ENCODE measurements around the gene RANBP6. TPM values are rescaled to one million over a fixed set of nuclear protein-coding genes. Genes with fewer than 3 reads are reported as not detected.

The RANBP6 gene
- total RNA-seq, 1 donor = 37.7 TPM

DNA sequence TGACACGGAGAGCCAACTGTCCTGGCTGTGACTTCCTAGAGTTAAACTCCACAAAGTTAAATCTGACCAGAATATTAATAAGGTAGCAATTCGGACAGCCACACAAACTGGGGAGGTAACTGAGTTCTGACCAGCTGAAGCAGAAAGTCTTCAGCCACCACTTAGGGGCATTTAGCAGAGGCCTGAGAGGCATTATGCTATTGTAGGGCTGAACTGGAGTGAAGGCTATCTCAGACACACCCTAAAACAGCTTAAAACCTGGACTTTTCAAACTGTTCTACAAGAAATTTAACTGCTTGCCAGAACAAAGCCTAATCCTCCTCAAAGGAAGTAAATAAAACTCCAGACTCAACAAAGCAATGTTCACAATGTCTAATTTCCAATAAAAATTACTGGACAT, 32.4 kb downstream of the RANBP6 start:
- H3K4me3 ChIP-seq (ENCODE audit: low read depth, low read length) = no peak overlapping the region
- DNase-seq (ENCODE audit: low read depth) = no peak
- TF ChIP-seq, protein P1, sequence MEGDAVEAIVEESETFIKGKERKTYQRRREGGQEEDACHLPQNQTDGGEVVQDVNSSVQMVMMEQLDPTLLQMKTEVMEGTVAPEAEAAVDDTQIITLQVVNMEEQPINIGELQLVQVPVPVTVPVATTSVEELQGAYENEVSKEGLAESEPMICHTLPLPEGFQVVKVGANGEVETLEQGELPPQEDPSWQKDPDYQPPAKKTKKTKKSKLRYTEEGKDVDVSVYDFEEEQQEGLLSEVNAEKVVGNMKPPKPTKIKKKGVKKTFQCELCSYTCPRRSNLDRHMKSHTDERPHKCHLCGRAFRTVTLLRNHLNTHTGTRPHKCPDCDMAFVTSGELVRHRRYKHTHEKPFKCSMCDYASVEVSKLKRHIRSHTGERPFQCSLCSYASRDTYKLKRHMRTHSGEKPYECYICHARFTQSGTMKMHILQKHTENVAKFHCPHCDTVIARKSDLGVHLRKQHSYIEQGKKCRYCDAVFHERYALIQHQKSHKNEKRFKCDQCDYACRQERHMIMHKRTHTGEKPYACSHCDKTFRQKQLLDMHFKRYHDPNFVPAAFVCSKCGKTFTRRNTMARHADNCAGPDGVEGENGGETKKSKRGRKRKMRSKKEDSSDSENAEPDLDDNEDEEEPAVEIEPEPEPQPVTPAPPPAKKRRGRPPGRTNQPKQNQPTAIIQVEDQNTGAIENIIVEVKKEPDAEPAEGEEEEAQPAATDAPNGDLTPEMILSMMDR (IDR thresholded peaks at IDR 0.05; ENCODE audit: insufficient read depth, low read length) = no peak

DNA sequence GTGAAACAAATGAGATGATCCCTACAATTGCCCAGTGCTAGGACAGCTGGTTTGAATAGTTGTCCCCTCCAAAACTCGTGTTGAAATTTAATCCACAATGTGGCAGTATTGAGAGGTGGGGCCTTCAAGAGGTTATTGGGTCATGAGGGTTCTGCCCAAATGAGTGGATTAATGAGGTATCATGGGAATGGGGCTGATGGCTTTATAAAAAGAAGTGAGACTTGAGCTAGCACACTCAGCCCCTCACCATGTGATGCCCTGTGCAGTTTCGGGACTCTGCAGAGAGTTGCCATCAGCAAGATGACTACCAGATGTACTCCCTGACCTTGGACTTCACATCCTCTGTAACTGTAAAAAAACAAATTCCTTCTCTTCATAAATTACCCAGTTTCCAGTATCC, 33.1 kb downstream of the RANBP6 start:
- H3K4me3 ChIP-seq (ENCODE audit: low read depth, low read length) = no peak overlapping the region
- no peak for DNase-seq (ENCODE audit: low read depth)
- TF ChIP-seq, protein P1 (IDR thresholded peaks at IDR 0.05; ENCODE audit: insufficient read depth, low read length) = no peak

DNA sequence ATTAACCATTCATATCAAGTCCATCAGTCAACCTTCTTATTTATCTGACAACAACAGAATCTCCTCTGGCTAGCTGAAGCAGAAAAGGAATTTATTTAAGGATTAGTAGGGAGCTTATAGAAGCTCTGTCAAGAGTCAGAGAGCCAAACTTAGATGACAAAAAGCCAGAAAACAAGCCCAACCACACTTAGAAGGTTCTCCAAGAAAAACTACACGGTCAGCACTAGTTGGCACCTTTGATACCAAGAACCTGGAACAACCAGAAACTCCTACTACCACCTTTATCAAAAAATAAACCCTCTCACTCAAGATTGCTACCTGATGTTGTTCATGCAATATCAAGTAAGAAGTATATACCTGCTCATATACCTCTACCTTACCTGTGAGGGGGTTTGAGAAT, 36.9 kb downstream of the RANBP6 start:
- no peak for DNase-seq (ENCODE audit: low read depth)
- no peak overlapping the region for H3K4me3 ChIP-seq (ENCODE audit: low read depth, low read length)
- TF ChIP-seq, protein P1 (IDR thresholded peaks at IDR 0.05; ENCODE audit: insufficient read depth, low read length) = no peak

DNA sequence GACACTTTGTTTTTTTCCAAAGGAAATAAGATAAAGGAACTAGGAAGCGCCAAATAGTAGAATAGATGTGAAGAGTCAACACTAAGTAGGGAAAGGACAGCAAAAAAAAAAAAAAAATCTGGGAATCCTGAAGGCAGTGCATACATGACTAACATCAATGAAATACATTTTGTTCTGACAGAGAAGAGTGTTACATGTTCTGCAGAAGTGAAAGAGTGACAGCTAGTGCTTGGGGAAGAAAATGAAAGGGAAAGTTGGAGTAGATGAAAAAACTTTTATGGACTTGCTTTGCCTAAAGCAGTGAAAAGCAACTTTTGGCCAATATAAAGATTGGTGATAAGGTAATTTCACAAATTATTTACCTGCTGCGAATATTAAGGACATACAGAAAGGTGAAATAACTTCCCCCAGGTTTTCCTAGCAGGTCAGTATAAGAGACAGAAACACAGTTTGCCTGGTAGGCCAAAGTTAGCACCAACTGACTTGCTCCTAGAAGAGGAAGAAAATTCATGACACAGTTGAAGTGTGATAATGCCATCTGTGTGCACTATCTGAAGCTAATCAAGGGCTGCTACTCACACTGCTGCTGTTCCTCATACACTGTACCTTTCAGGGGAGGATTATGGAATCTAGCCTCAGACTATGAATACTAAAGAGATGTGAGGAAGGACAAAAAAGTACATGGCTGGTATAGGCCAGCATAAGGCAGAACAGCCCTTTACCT, 38.6 kb downstream of the RANBP6 start:
- no peak for DNase-seq (ENCODE audit: low read depth)
- H3K4me3 ChIP-seq (ENCODE audit: low read depth, low read length) = no peak overlapping the region
- TF ChIP-seq, protein P1 (IDR thresholded peaks at IDR 0.05; ENCODE audit: insufficient read depth, low read length) = no peak

DNA sequence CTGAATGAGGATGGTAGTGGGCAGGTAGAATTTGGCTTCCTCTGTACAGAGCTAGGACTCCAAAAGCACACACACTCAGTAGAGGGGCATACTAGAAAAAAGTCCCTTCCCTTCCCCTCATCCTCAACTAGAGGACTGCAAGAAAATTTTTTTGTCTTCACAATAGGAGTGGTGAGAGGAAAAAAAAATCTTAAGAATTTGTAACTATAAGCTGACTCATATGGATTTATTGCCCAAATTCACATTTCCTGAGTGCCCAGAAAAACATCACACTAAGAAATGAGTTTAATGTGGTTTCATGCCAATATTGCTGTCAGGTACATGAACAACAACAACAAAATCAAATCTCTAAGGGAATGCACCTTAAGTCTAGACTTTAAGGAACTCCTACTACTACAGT, 43.7 kb downstream of the RANBP6 start:
- TF ChIP-seq, protein P1 (IDR thresholded peaks at IDR 0.05; ENCODE audit: insufficient read depth, low read length) = no peak
- H3K4me3 ChIP-seq (ENCODE audit: low read depth, low read length) = no peak overlapping the region
- peak; percentile 37 for DNase-seq (ENCODE audit: low read depth)

Small RNA genes lying within 50 kb of the gene (small RNA-seq; reads per million reads assigned to genes)
- gene MIR4665 = not detected

Other genes with a start within 250 kb of the RANBP6 start
- 9.0 and 9.4 TPM in 2 replicates for gene ERMP1, start 182.5 kb downstream of the RANBP6 start, total RNA-seq (ENCODE audit: low replicate concordance)
- not detected in 2 replicates for gene MLANA, start 124.7 kb downstream of the RANBP6 start, total RNA-seq (ENCODE audit: low replicate concordance)
- 73.9 and 215 TPM in 2 replicates for gene IL33, start 200.2 kb upstream of the RANBP6 start, total RNA-seq (ENCODE audit: low replicate concordance)